Activated T-cell treated with anti-CD3 and anti-CD28 coated beads, Interleukin-2, amount 50 U/mL, for 48 hours (primary cell): ENCODE data around the gene ZFYVE16.
"Not testable (repeated sequence)": the region's sequence is repeated elsewhere in the genome, so short reads cannot be mapped to it uniquely, and the experiment has no call there.

Experiments used
- DNase-seq, 2 experiments: peaks; one replicate each; pipeline ENCODE4 v3.0.0-alpha.2; 2020

ZFYVE16 gene

DNA sequence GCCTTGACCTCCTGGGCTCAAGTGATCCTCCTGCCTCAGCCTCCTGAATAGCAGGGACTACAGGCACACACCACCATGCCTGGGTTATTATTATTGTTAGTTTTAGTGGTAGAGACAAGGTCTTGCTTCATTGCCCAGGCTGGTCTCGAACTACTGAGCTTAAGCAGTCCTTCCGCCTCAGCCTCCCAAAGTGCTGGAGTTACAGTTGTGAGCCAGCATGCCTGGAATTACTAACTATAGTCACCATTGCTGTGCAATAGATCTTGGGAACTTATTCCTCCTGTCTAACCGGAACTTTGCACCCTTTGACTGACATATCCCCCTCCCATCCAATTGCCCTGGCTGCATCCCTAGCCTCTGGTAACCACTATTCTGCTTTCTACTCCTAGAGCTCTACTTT lies 83.4 kb downstream of the ZFYVE16 start:
- DNase-seq = no peak

DNA sequence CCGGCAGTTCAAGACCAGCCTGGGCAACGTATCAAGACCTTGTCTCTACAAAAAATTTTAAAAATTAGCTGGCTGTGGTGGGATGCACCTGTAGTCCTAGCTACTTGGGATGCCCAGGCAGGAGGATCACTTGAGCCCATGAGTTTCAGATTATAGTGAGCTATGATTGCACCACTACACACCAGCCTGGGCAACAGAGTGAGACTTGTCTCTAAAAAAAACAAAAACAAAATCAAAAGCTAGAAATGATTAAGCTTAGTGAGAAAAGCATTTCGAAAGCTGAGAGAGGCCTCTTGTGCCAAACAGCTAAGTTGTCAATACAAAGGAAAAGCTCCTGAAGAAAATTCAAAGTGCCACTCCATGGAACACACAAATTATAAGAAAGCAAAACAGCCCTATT lies 84.9 kb downstream of the ZFYVE16 start:
- DNase-seq = no peak

DNA sequence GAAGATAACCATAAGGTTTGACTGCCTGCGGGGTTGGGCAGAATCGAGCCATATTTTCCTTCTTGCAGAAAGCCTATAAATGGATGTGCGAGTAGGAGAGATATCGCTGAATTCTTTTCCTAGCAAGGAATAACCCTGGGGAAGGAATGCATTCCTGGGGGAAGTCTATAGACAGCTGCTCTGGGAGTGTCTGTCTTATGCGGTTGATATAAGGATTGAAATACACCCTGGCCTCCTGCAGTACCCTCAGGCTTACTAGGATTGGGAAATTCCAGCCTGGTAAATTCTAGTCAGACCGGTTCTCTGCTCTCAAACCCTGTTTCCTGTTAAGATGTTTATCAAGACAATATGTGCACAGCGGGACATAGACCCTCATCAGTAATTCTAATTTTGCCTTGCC lies 85.6 kb downstream of the ZFYVE16 start:
- DNase-seq = not testable (repeated sequence)

DNA sequence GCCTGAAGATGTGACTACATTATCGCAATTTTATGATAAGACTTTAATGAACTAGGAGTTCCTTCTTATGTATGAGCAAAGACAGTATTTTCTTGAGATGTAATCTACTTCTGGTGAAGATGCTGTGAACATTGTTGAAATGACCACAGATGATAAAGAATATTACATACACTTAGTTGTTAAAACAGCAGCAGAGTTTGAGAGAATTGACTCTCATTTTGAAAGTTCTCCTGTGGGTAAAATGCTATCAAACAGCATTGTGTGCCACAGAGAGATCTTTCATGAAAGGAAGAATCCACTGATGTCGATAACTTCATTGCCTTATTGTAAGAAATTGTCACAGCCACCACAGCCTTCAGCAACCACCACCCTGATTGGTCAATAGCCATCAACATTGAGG lies 88.0 kb downstream of the ZFYVE16 start:
- no peak for DNase-seq

DNA sequence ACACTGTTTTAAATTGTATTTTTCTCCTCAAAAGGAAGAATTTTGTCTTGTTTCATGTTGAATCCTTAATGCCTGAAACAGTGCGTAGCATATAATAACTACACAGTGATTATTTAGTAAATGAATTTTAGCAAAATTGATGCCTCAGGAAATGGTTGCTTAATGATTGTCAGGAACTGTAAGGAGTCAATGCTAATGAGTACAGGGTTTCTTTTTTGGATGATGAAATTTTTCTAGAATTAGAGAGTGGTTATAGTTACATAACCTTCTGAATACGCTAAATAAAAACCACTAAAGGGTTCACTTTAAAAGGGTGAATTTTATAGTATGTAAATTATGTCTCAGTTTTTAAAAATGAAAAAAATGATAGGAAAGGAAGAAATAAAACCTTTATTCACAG lies 94.9 kb downstream of the ZFYVE16 start:
- DNase-seq = no peak

DNA sequence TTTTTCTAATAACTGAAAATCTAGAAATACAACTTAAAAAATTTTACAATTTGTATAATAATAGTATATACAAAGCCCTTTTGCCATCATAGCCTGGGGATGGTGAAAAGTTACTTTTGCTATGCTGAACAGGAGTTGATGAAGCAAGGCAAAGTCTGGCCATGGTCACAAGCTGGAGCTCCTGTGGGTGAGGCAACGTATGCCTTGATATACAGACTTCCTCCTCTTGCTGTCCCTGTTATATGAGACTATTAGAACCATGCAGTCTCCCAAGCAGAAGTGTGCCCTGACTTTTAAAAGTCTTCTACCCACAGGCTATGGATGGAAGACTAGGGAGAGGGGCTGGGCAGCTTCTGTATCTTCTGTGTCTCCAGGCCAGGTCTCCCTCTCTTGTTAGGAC lies 95.8 kb downstream of the ZFYVE16 start:
- DNase-seq = no peak

DNA sequence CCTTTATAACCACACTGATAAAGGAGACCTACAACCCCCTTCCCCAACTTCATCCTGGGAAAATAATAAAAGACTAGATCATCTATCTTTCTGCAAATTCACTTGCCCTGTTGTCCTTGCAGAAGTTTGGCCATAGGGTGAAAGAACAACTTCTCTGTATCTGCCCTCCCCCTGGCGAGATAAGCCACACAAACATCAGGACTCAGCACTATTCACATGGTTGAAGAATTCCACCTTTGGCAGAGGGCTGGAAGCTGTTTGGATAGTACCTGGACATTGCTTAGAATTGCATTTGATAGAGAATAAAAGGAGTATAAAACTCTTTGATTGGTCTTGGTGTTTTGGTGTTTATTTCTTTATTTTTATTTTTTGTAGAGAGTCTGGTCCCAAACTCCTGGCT lies 97.0 kb downstream of the ZFYVE16 start:
- DNase-seq = no peak

DNA sequence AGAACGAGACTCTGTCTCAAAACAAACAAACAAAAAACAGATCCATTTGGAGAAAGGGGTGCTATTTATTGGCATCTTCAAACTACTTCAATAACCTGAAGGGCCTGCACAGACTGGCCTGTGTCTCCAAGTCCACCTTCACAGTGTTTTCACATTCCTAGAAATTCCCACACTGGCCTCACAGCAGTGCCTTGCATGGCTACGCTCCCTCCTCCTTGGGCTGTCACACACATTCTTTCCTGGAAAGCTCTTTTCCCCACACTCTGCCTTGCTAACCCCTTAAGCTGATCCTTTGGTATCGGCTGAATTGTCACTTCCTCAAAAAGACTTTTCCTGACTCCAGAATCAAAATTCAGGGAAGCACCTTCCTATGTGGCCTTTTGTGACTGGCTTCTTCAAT lies 99.8 kb downstream of the ZFYVE16 start:
- no peak for DNase-seq

DNA sequence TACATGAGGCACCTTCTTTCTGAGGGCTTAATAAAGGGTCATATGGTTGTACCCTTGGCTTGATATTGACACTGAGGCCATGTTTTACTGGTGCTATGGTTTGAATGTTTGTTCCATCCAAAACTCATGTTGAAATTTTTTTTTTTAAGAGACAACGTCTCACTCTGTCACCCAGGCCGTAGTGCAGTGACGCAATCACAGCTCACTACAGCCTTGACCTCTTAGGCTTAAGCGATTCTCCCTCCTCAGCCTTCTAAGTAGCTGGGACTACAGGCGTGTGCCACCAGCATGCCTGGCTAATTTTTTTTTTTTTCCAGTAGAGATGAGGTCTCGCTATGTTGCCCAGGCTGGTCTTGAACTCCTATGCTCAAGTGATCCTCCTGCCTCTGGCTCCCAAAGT lies 101.0 kb downstream of the ZFYVE16 start:
- DNase-seq = no peak

DNA sequence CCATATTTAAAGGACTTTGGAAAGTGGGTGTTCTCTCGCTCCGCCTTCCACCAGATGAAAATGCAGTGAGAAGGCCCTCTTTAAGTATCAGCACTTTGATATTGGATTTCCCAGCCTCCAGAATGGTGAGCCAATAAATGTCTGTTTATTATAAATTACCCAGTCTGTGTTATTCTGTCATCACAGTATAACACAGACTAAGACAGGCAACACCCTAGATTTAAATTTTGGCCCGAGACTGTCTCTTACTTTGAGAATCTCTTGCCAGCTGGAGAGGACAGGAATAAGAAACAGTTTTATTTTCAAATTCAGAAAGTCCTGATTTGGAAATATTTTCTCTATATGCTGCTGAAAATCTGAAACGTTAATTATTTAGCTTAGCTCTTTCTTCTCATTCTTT lies 101.5 kb downstream of the ZFYVE16 start:
- DNase-seq = no peak

DNA sequence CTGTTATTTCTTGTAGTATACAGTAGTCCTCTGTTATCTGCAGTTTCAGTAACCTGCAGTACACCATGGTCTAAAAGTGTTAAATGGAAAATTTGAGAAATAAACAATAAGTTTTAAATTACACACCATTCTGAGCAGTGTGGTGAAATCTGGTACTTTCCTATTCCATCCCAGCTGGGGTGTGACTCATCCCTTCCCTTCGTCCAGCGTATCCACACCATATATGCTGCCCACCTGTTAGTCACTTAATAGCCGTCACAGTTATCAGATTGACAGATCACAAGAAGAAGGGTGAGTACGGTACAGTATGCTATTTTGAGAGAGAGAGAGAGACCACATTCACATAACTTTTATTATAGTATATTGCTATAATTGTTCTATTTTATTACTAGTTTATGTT lies 109.0 kb downstream of the ZFYVE16 start:
- peak in 1 of 2 experiments; percentile 36 for DNase-seq
